ENCODE data around the gene SOST. TPM values are rescaled to one million over a fixed set of nuclear protein-coding genes. Genes with fewer than 3 reads are reported as not detected.

The SOST gene
- total RNA-seq, 2 experiments from 2014 or later: not detected

DNA sequence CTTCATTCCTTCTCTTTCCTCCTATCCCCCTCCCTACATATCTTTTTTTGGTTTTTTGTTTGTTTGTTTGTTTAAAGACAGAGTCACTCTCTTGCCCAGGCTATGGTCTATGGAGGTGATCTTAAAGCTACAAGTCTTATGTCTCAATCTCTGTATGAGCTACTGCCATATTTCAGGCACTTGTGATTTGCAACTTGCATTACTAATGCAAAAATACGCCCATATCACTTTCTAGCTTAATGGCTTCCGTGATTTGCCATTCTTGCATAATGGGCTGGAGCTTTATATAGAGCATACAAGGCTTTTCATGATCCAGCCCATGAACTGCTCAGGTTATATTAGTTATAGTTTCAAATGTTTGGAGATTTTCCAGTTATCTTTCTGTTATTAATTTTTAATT, 29.1 kb upstream of the SOST start:
- Mint-ChIP-seq H3K4me3 (no peak overlapping the region), H3K4me1 (peaks cover 4% of the 10 kb centered on the region), H3K9me3 (no peaks in the 10 kb centered on the region), H3K36me3 (ENCODE audit: low read depth) (no peaks in the 10 kb centered on the region), H3K27ac (peak overlapping the region; percentile 46), H3K27me3 (peaks cover 25% of the 10 kb centered on the region)
- CTCF ChIA-PET: no interaction called here
- DNase-seq: no peak
- POLR2A ChIA-PET: no interaction called here

DNA sequence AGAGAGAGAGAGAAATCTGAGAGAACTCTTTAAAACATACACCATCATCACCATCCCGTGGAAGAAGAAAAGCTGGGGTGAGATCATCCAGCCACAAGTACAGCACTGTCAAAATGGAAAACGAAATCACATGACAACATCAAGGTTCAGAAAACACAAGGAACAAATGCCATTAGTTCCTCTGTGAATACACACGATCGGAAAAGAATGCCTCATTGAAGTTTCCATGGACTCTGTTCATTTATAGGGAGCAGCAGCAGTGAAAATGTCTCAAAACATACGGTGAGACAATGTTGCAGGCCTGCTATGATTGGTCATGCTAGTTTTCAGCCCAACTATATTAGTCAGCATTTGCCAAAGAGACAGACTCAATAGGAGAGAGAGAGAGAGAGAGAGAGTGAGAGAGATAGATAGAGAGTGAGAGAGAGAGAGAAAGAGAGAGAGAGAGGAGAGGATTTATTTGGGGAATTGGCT, 26.1 kb upstream of the SOST start:
- Mint-ChIP-seq H3K27ac (no peak overlapping the region), H3K4me3 (no peak overlapping the region), H3K4me1 (peaks cover 2% of the 10 kb centered on the region), H3K27me3 (peaks cover 51% of the 10 kb centered on the region), H3K9me3 (no peaks in the 10 kb centered on the region), H3K36me3 (ENCODE audit: low read depth) (no peaks in the 10 kb centered on the region)
- POLR2A ChIA-PET: no interaction called here
- CTCF ChIA-PET: no interaction called here
- no peak for DNase-seq

DNA sequence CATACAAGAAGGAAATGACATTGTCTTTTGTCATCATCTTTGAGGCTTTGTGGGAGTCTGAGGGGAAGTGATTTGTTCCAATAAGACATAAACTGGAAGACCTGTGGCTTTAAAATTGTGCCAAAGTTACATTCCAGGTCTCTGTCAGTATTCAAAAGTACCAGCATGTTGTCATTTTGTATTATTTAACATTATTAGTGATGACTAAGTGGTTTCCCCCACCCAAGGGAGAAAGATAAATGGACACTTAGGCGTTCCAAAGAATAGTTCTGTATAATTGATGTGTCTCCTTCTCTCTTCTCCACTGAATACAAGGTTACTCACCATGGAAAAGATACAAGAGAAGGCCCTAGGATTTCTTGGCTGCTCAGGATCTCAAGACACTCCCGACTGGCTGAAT, 25.5 kb upstream of the SOST start:
- DNase-seq: no peak
- no peak overlapping the region for H3K4me3 Mint-ChIP-seq
- no peaks in the 10 kb centered on the region for H3K9me3 Mint-ChIP-seq
- H3K4me1 Mint-ChIP-seq: peaks cover 7% of the 10 kb centered on the region
- no peaks in the 10 kb centered on the region for H3K36me3 Mint-ChIP-seq (ENCODE audit: low read depth)
- H3K27ac Mint-ChIP-seq: no peak overlapping the region
- ChIA-PET POLR2A (no interaction called here), CTCF (no interaction called here)
- peaks cover 55% of the 10 kb centered on the region for H3K27me3 Mint-ChIP-seq

DNA sequence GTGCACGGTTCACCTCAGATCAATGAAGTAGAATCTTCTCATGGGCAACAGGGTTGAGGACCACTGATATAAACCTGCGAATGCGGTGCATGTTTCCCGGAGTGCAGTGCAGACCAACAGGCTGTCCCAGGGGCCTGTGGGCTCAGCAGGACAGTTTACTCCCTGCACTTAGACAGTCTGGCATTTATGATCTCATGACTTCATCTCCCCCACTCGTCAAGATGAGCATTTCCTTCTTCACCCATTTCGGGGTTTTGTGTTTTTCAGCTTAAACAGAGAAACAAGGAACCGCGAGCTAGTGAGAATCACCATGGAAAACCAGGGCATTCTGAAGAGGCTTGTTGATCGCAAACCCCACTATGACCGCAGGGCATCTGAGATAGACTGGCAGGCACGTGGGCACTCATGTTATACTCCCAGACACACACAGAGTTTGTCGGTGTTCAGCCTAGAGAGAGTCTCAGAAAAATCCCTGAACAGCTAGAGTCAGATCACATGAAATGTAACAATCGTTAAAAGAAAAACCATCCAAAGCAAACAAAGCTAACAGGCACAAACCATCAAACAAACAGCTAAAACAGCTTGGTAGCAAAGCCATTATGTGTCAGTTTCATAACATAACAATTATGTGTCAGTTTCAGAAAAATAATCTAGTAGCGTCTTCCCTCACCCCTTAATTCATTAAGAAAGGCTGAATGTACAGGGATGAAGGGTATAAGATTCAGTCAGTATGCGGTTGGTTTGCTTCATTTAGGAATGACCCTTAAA, 24.5 kb upstream of the SOST start:
- H3K9me3 Mint-ChIP-seq: no peaks in the 10 kb centered on the region
- H3K27me3 Mint-ChIP-seq: peaks cover 55% of the 10 kb centered on the region
- POLR2A ChIA-PET: no interaction called here
- peaks cover 7% of the 10 kb centered on the region for H3K4me1 Mint-ChIP-seq
- H3K27ac Mint-ChIP-seq: no peak overlapping the region
- DNase-seq: no peak
- CTCF ChIA-PET: interaction anchor here (1.1 kb wide), 1 partner anchor 226 kb away, joined by 3 read pairs; no protein-coding TSS in a partner anchor
- no peaks in the 10 kb centered on the region for H3K36me3 Mint-ChIP-seq (ENCODE audit: low read depth)
- no peak overlapping the region for H3K4me3 Mint-ChIP-seq

DNA sequence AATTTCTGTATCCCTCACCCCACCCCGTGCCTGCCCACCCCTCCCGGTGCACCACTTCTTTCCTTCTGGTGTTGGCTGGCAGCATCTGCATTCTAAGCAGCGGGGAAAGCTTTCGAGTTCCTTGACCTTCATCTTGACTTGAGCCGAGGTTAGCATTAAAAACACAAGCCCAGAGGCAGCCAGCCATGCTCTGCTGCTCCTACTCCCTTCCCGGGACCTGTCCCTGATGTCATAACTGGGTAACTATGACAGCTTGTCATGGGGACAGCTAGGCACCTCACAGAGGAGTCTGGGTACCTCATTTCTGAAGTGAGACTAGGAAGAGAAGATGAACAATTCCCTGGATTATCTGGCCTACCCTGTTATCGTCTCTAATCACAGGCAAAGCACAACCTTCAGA, 21.5 kb upstream of the SOST start, which contains the start of gene CFAP97D1:
TSS of gene CFAP97D1 (plus strand) at position 301 of the 400 bp plus-strand sequence. CDS start at position 329, 28 bp downstream.
- ChIA-PET CTCF (no interaction called here), POLR2A (no interaction called here)
- H3K27me3 Mint-ChIP-seq: peaks cover 53% of the 10 kb centered on the region
- H3K4me1 Mint-ChIP-seq: peaks cover 13% of the 10 kb centered on the region
- no peaks in the 10 kb centered on the region for H3K36me3 Mint-ChIP-seq (ENCODE audit: low read depth)
- peak within 1 kb of the TSS; percentile 41 for H3K27ac Mint-ChIP-seq
- H3K4me3 Mint-ChIP-seq: peak within 1 kb of the TSS; percentile 78
- DNase-seq: no peak
- no peaks in the 10 kb centered on the region for H3K9me3 Mint-ChIP-seq

DNA sequence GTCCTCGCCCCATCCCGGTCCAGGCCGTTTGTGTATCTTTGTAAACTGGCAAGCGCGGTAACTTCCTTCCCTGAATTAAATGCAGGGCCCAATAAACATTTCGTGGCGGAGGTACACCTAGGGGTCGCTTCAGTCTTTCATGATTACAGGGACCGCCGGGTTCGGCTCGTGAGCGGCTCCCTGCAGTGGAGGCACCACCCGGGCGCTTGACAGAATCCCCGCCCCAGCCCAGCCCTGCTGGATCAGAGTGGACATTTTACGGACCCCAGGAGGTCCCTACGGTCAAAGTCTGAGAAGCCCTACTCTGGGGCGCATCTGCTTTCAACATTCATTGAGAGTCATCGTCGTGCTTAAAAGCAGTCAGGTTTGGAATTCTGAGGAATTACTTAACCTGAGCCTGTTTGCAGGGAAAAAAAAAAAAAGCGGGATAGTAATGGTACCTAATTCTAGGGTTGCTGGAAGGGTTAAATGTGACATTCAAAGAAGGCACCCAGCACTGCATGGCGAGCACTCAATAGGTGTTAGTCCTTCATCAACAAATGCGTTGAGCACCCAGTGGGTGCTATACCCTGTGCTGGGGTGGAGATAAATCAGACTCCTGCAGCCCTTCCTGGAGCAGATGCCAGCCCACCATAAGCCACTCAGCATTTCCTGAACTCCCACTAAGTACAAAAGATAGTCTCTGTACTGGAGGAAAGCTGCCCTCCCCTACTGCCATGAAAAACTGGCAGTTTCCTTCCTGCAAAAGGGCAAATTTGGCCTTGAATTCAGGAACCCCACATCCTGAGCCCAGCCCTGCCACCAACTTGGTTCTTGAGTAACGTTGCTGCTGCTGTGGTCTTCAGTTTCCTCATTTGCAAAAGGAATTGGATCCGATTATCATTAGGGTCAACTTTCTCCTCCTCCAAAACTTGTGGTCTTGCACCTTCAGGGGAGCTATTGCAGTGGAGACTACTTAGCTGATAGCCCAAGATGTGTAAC, 20.8 kb upstream of the SOST start:
- DNase-seq: no peak
- no peaks in the 10 kb centered on the region for H3K36me3 Mint-ChIP-seq (ENCODE audit: low read depth)
- peak overlapping the region; percentile 41 for H3K27ac Mint-ChIP-seq
- POLR2A ChIA-PET: no interaction called here
- H3K27me3 Mint-ChIP-seq: peaks cover 49% of the 10 kb centered on the region
- H3K4me1 Mint-ChIP-seq: peaks cover 13% of the 10 kb centered on the region
- no peaks in the 10 kb centered on the region for H3K9me3 Mint-ChIP-seq
- peak overlapping the region; percentile 78 for H3K4me3 Mint-ChIP-seq
- CTCF ChIA-PET: interaction anchor here (1.1 to 1.4 kb wide), 2 partner anchors 38 to 78 kb away, joined by 3 to 4 read pairs; no protein-coding TSS in a partner anchor

DNA sequence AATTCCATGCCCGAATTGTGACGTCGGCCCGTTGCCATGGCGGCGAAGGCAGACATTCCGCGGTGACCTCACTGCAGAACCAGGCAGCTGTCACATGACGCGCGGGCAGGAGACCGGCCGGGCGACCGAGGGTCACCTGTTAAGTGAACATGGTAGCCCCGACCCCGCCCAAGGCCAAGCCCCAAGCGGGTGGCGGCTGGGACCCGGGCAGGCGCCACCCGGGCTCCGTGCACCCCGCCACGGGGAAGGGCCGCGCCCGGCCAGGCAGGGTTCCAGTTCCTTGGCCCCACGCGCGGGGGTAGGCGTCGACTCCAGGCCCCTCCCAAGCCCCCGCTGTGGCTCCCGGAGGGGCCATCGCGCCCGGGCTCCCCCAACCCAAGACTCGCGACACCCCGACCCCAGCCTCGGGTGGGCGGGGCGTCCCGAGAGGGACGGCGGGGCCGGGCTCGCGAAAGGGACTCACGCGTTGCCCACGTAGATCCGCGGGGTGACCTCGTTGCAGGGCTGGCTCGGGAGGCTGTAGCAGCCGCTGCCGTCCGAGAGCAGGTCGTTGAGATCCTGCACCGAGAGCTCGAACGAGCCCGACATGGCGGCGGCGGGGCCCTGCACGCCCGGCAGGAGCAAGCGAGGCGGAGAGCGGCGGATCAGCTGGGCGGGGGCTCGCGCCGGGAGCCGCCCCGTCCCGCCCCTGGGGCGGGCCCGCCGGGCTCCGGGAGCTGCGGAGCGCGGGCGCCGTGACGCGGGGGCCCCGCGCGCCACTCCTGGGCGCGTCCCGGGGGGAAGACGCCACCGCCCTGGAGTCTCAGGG, 19.9 kb upstream of the SOST start, which contains the start of gene DUSP3:
TSS of gene DUSP3 (minus strand) at position 641 of the 808 bp plus-strand sequence. CDS start at position 588, 53 bp downstream.
- H3K9me3 Mint-ChIP-seq: no peaks in the 10 kb centered on the region
- H3K4me1 Mint-ChIP-seq: peaks cover 15% of the 10 kb centered on the region
- DNase-seq: peak; percentile 70
- H3K4me3 Mint-ChIP-seq: peak within 1 kb of the TSS; percentile 78
- CTCF ChIA-PET: interaction anchor here (1.1 to 1.4 kb wide), 2 partner anchors 39 to 77 kb away, joined by 3 to 4 read pairs; no protein-coding TSS in a partner anchor
- peaks cover 42% of the 10 kb centered on the region for H3K27me3 Mint-ChIP-seq
- peaks cover 2% of the 10 kb centered on the region for H3K36me3 Mint-ChIP-seq (ENCODE audit: low read depth)
- POLR2A ChIA-PET: no interaction called here
- peak within 1 kb of the TSS; percentile 80 for H3K27ac Mint-ChIP-seq

DNA sequence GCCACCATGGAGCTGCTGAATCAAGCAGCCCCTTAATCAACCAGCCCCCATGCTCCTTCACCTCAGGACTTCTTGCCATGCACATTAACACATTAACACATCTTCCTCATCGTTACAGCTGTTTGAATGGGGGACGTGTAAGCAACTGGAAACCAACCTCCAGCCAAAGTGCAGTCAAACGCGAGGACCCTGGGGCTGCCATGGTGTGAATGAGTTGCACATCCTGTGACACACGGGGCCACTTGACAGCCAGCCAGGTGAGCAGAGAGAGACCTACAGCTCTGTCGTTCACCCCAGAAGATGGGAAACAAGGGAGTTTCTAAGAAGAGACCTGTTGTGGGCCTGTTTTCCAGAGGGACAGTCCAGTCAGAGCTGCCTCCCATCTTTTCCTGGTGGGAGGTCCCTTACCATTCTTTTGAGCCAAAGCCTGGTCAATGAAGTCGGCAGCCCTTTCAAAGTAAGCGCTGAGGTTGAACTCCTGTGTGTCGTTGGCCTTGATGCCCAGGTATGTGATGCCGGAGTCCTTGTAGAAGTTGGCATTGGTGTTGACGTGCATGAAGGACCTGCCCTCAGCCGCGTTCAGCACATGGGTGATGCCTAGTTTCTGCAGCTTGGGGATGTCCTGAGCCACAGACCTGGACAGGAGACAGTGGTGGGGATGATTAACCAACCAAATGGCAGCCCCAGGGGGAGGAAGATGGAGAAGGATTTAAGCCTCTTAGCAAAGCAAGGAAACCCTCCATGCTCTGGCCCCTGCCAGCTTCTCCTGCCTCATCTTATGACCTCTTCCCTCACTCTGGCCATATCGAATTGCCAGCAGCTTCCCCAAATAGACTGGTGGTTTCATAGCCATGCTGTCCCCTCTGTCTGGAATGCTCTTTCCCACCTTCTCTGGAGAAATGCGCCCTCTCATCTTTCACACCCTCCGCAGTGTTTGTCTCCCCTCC, 16.0 kb upstream of the SOST start:
- Mint-ChIP-seq H3K4me3 (no peak overlapping the region), H3K27ac (no peak overlapping the region), H3K27me3 (peaks cover 6% of the 10 kb centered on the region), H3K36me3 (ENCODE audit: low read depth) (peaks cover 3% of the 10 kb centered on the region), H3K4me1 (peaks cover 16% of the 10 kb centered on the region), H3K9me3 (no peaks in the 10 kb centered on the region)
- ChIA-PET POLR2A (no interaction called here), CTCF (interaction anchor here (1.7 kb wide), 1 partner anchor 8 kb away, joined by 7 read pairs; no protein-coding TSS in a partner anchor)
- DNase-seq: no peak

DNA sequence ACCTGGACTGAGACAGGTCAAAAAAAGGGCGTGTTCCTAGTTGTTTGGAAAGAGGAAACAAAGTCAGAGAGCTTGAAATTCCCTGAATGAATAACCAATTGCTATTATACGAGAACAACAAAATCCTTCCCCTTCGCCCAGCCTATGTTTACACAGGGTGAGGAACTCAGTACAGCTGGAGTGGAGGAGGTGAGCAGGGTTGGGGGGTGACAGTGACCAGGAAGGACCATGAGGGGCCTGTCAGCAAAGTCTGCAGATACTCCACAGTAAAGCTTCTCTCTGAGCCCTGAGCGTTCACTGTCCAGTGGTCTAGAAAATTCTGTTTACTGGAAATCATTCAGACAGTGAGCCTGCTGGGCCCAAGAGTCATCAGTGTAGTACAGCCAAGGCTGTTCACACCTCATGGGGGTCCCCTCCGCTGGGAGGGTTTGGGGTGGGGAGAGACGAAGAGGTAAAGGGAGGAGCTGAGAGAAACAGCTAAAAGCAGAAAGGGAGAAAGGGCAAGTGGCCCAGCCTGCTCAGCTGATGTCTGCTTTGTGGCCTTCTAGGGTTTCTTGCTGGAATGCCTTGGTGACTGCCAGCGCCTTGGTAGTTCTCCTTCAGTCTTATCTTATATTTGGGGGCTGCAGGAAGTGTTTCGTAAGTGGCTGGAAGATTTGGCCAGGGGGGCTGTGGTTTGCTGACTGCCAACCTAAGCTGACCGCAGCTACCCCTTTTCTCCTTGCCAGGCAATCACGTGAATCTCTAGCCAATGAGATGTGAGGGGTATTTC, 14.5 kb upstream of the SOST start:
- DNase-seq: no peak
- CTCF ChIA-PET: interaction anchor here (0.6 to 1.3 kb wide), 4 partner anchors 12 to 354 kb away, joined by 3 to 4 read pairs (median 4); no protein-coding TSS in a partner anchor
- Mint-ChIP-seq H3K4me1 (peaks cover 10% of the 10 kb centered on the region), H3K4me3 (no peak overlapping the region), H3K9me3 (no peaks in the 10 kb centered on the region), H3K27me3 (no peaks in the 10 kb centered on the region), H3K36me3 (ENCODE audit: low read depth) (peaks cover 3% of the 10 kb centered on the region), H3K27ac (no peak overlapping the region)
- POLR2A ChIA-PET: no interaction called here

DNA sequence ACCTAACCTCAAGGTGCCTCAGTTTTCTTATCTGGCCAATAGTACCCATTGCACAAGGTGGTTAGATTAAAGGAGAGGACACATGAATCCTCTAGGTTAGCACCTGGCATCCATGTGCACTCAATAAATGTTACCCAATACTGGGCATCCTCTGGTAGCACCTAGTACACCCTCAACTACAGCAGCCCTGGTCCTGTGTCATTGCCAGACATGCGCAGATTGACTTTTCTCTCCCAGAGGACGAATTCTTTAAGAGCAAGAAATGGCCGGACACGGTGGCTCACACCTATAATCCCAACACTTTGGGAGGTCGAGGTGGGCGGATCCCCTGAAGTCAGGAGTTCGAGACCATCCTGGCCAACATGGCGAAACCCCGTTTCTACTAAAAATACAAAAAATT, 12.9 kb upstream of the SOST start:
- ChIA-PET CTCF (interaction anchor here (0.6 kb wide), 1 partner anchor 338 kb away, joined by 3 read pairs; no protein-coding TSS in a partner anchor), POLR2A (no interaction called here)
- Mint-ChIP-seq H3K4me3 (no peak overlapping the region), H3K36me3 (ENCODE audit: low read depth) (peaks cover 3% of the 10 kb centered on the region), H3K27ac (no peak overlapping the region), H3K27me3 (no peaks in the 10 kb centered on the region), H3K9me3 (no peaks in the 10 kb centered on the region), H3K4me1 (peaks cover 4% of the 10 kb centered on the region)
- no peak for DNase-seq

DNA sequence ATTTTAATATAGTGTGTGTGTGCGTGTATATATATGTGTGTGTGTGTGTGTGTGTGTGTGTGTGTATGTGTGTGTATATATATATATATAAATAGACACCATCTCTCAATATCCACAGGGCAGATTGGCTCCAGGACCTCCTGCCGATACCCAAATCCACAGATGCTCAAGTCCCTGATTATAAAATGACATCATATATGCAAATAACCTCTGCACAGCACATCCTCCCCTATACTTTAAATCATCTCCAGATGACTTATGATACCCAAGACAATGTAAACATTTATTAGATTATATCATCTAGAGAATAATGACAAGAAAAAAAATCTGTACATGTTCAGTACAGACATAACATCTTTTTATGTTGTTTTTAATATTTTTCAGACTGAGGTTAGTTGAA, 12.4 kb upstream of the SOST start:
- no peak for DNase-seq
- Mint-ChIP-seq H3K36me3 (ENCODE audit: low read depth) (peaks cover 3% of the 10 kb centered on the region), H3K27ac (no peak overlapping the region), H3K27me3 (no peaks in the 10 kb centered on the region), H3K4me3 (no peak overlapping the region), H3K4me1 (peaks cover 4% of the 10 kb centered on the region), H3K9me3 (no peaks in the 10 kb centered on the region)
- CTCF ChIA-PET: interaction anchor here (2.3 kb wide), 1 partner anchor 75 kb away, joined by 6 read pairs; no protein-coding TSS in a partner anchor
- POLR2A ChIA-PET: no interaction called here

Measured in activated CD4-positive, alpha-beta T cell treated with anti-CD3 and anti-CD28 coated beads, Interleukin-2, amount 10 ng/mL, durations not matched to agents 7 days and 5 days (primary cell).